HEK293 (cell line): Measurements from ENCODE around the gene ARL2BP.

ENCODE experiments used
- INSM2 ChIP-seq: fragments of 450-650 bp; formaldehyde crosslinking; IDR thresholded peaks from 2 replicates; pipeline ENCODE4 v1.5.1; 2016; ENCODE audit warnings: missing biosample characterization, missing genetic modification characterization
- PATZ1 ChIP-seq: fragments of 450-650 bp; formaldehyde crosslinking; IDR thresholded peaks from 2 replicates; pipeline ENCODE4 v1.5.1; 2016; ENCODE audit warnings: missing biosample characterization, missing genetic modification characterization
- PRDM1 ChIP-seq: fragments of 450-650 bp; formaldehyde crosslinking; IDR thresholded peaks from 2 replicates; pipeline ENCODE4; 2016; ENCODE audit warnings: missing biosample characterization, missing genetic modification characterization
- PRDM10 ChIP-seq: fragments of 450-650 bp; formaldehyde crosslinking; IDR thresholded peaks from 2 replicates; pipeline ENCODE4 v1.5.1; 2016; ENCODE audit warnings: missing biosample characterization, missing genetic modification characterization
- SETDB1 ChIP-seq: IDR thresholded peaks from one replicate; pipeline ENCODE4 v1.6.1; 2017; ENCODE audit warnings: mild to moderate bottlenecking, low read length, moderate library complexity, mixed read lengths; ENCODE audit not compliant: insufficient read length
- SP7 ChIP-seq: fragments of 450-650 bp; formaldehyde crosslinking; IDR thresholded peaks from 2 replicates; pipeline ENCODE4 v1.5.1; 2016; ENCODE audit warnings: missing biosample characterization, missing genetic modification characterization
- ZBTB21 ChIP-seq: fragments of 450-650 bp; formaldehyde crosslinking; IDR thresholded peaks from 2 replicates; pipeline ENCODE4 v1.5.1; 2017; ENCODE audit warnings: missing biosample characterization, missing genetic modification characterization
- ZEB2 ChIP-seq: fragments of 450-650 bp; formaldehyde crosslinking; IDR thresholded peaks from 2 replicates; pipeline ENCODE4 v1.5.1; 2016; ENCODE audit warnings: missing biosample characterization, missing genetic modification characterization
- ZFHX2 ChIP-seq: fragments of 450-650 bp; formaldehyde crosslinking; conservative IDR thresholded peaks from 2 replicates; pipeline ENCODE4 v1.5.1; 2016; ENCODE audit warnings: missing biosample characterization, missing genetic modification characterization
- ZFP69B ChIP-seq: fragments of 450-650 bp; formaldehyde crosslinking; IDR thresholded peaks from 2 replicates; pipeline ENCODE4 v1.5.1; 2016; ENCODE audit warnings: missing biosample characterization, missing genetic modification characterization
- ZIC2 ChIP-seq: fragments of 450-650 bp; formaldehyde crosslinking; IDR thresholded peaks from 2 replicates; pipeline ENCODE4 v1.5.1; 2016; ENCODE audit warnings: missing biosample characterization, missing genetic modification characterization
- ZNF292 ChIP-seq: fragments of 450-650 bp; formaldehyde crosslinking; IDR thresholded peaks from 2 replicates; pipeline ENCODE4 v1.5.1; 2016; ENCODE audit warnings: low read depth, missing biosample characterization, missing genetic modification characterization, borderline replicate concordance
- ZNF335 ChIP-seq: fragments of 450-650 bp; formaldehyde crosslinking; conservative IDR thresholded peaks from 2 replicates; pipeline ENCODE4 v1.5.1; 2016; ENCODE audit warnings: missing biosample characterization, missing genetic modification characterization
- ZNF423 ChIP-seq: fragments of 450-650 bp; formaldehyde crosslinking; IDR thresholded peaks from 2 replicates; pipeline ENCODE4 v1.5.1; 2016; ENCODE audit warnings: missing biosample characterization, missing genetic modification characterization
- ZNF658 ChIP-seq: fragments of 450-650 bp; formaldehyde crosslinking; IDR thresholded peaks from 2 replicates; pipeline ENCODE4; 2016; ENCODE audit warnings: missing biosample characterization, missing genetic modification characterization
- ZNF660 ChIP-seq: fragments of 450-650 bp; IDR thresholded peaks from 2 replicates; pipeline ENCODE4 v1.5.1; 2018; ENCODE audit warnings: missing biosample characterization, mild to moderate bottlenecking, missing genetic modification characterization
- ZNF692 ChIP-seq: fragments of 450-650 bp; formaldehyde crosslinking; IDR thresholded peaks from 2 replicates; pipeline ENCODE4 v1.5.1; 2016; ENCODE audit warnings: missing biosample characterization, missing genetic modification characterization
- ZNF76 ChIP-seq: fragments of 450-650 bp; formaldehyde crosslinking; IDR thresholded peaks from 2 replicates; pipeline ENCODE4; 2016; ENCODE audit warnings: low read depth, missing biosample characterization, missing genetic modification characterization, borderline replicate concordance
- ZSCAN30 ChIP-seq: fragments of 450-650 bp; IDR thresholded peaks from 2 replicates; pipeline ENCODE4 v1.5.1; 2018; ENCODE audit warnings: missing biosample characterization, mild to moderate bottlenecking, missing genetic modification characterization, moderate library complexity
- ZXDB ChIP-seq: fragments of 450-650 bp; formaldehyde crosslinking; IDR thresholded peaks from 2 replicates; pipeline ENCODE4 v1.5.1; 2016; ENCODE audit warnings: missing biosample characterization, missing genetic modification characterization

ARL2BP gene

GRCh38 chr16:57284209-57284951, 39.3 kb downstream of the ARL2BP start, which contains the start of gene PLLP (continued):
- peak; percentile 96 for TF ChIP-seq PRDM10 (tag by site-specific recombination)
- peak; percentile 54 for TF ChIP-seq ZFHX2 (tag by site-specific recombination)
- TF ChIP-seq ZNF658 (tag by site-specific recombination) = no peak
- TF ChIP-seq ZIC2 = peak; percentile 39; the same call in 1 of the 2 replicates
- peak; percentile 72 for TF ChIP-seq ZNF692 (tag by site-specific recombination)
- peak; percentile 12 for TF ChIP-seq SETDB1
- no peak for TF ChIP-seq ZFP69B
- TF ChIP-seq PRDM1 (tag by site-specific recombination) = no peak
- peak; percentile 75; the same call in 1 of the 2 replicates for TF ChIP-seq ZSCAN30 (tag by site-specific recombination)
- peak; percentile 40; the same call in 1 of the 2 replicates for TF ChIP-seq ZNF423
- TF ChIP-seq ZNF292 (tag by site-specific recombination) = no peak
- no peak for TF ChIP-seq INSM2 (tag by site-specific recombination)
- TF ChIP-seq ZNF76 (tag by site-specific recombination) = 0 out of 2 replicates have a peak, but pooled peaks have one; percentile 24
- TF ChIP-seq SP7 (tag by site-specific recombination) = peak; percentile 39; the same call in 1 of the 2 replicates
- TF ChIP-seq ZXDB = peak; percentile 61; the same call in 1 of the 2 replicates
- TF ChIP-seq ZBTB21 (tag by site-specific recombination) = no peak
- TF ChIP-seq ZNF660 = peak; percentile 34; the same call in 1 of the 2 replicates
- peak; percentile 66; the same call in 1 of the 2 replicates for TF ChIP-seq PATZ1
- 0 out of 2 replicates have a peak, but pooled peaks have one; percentile 38 for TF ChIP-seq ZEB2 (tag by site-specific recombination)
- TF ChIP-seq ZNF335 (tag by site-specific recombination) = peak; percentile 82
